Fibroblast of mammary gland (primary cell): ENCODE data around the gene S1PR1.

Source experiments
- DNase-seq: peaks from one replicate; pipeline ENCODE4 v3.0.0-alpha.2; 2010; ENCODE audit warnings: low read depth
- H3K4me3 ChIP-seq: 2 replicates; pipeline ENCODE4 v1.5.1; 2011; ENCODE audit warnings: low read depth, mild to moderate bottlenecking, low read length, moderate library complexity; ENCODE audit not compliant: control insufficient read depth
- CTCF ChIP-seq: conservative IDR thresholded peaks from 2 replicates; pipeline ENCODE4 v1.5.1; 2011; ENCODE audit warnings: low read depth, low read length, inconsistent platforms; ENCODE audit not compliant: control insufficient read depth, insufficient read depth

S1PR1 gene

GRCh38 chr1:101259744-101260148 lies 22.9 kb downstream of the S1PR1 start:
- peak; percentile 86 for DNase-seq
- no peak for TF ChIP-seq CTCF
- no peak overlapping the region for H3K4me3 ChIP-seq

GRCh38 chr1:101260556-101261350 lies 23.9 kb downstream of the S1PR1 start:
- no peak for DNase-seq
- no peak for TF ChIP-seq CTCF

GRCh38 chr1:101261623-101262022 lies 24.8 kb downstream of the S1PR1 start:
- TF ChIP-seq CTCF, result no peak
- H3K4me3 ChIP-seq, result no peak overlapping the region
- no peak for DNase-seq

More at GRCh38 chr1:101260556-101261350, 23.9 kb downstream of the S1PR1 start:
- no peak overlapping the region for H3K4me3 ChIP-seq

- H3K4me3 ChIP-seq, result no peak overlapping the region
- no peak for DNase-seq
- TF ChIP-seq CTCF, result no peak
Measured at GRCh38 chr1:101262060-101262459, 25.2 kb downstream of the S1PR1 start.

GRCh38 chr1:101262630-101263348 lies 26.0 kb downstream of the S1PR1 start:
- H3K4me3 ChIP-seq, result no peak overlapping the region
- no peak for TF ChIP-seq CTCF
- DNase-seq, result no peak

- no peak overlapping the region for H3K4me3 ChIP-seq
- DNase-seq, result no peak
- TF ChIP-seq CTCF, result no peak
Measured at GRCh38 chr1:101264697-101265096, 27.9 kb downstream of the S1PR1 start.
